IPS-NIHi7 (cell line): ENCODE results near the gene CALD1.

Experiments used
- DNase-seq: peaks from one replicate; pipeline ENCODE4 v3.0.0; 2012; ENCODE audit warnings: mixed read lengths; ENCODE audit errors: extremely low spot score

Gene CALD1

GRCh38 chr7:134827436-134827835 is 48.0 kb downstream of the CALD1 start:
- DNase-seq: no peak

GRCh38 chr7:134827889-134828288 is 48.5 kb downstream of the CALD1 start:
- DNase-seq: no peak

- no peak for DNase-seq
Observed at GRCh38 chr7:134828361-134828760, 48.9 kb downstream of the CALD1 start.

GRCh38 chr7:134829380-134829986 is 50.0 kb downstream of the CALD1 start:
- DNase-seq: no peak

GRCh38 chr7:134831862-134832261 is 52.4 kb downstream of the CALD1 start:
- DNase-seq: no peak

GRCh38 chr7:134832367-134832766 is 52.9 kb downstream of the CALD1 start:
- no peak for DNase-seq

- no peak for DNase-seq
Observed at GRCh38 chr7:134834689-134835462, 55.4 kb downstream of the CALD1 start.

GRCh38 chr7:134835463-134835823 is 56.0 kb downstream of the CALD1 start:
- DNase-seq: no peak

GRCh38 chr7:134836447-134836846 is 57.0 kb downstream of the CALD1 start:
- DNase-seq: no peak

- no peak for DNase-seq
Observed at GRCh38 chr7:134839298-134839697, 59.9 kb downstream of the CALD1 start.

- no peak for DNase-seq
Observed at GRCh38 chr7:134842062-134842461, 62.6 kb downstream of the CALD1 start.

- DNase-seq: no peak
Observed at GRCh38 chr7:134842886-134843430, 63.5 kb downstream of the CALD1 start.

- DNase-seq: peak; percentile 19
Observed at GRCh38 chr7:134844200-134844599, 64.8 kb downstream of the CALD1 start.

- peak; percentile 34 for DNase-seq
Observed at GRCh38 chr7:134845461-134845860, 66.0 kb downstream of the CALD1 start.

GRCh38 chr7:134847851-134848588 is 68.6 kb downstream of the CALD1 start:
- no peak for DNase-seq

GRCh38 chr7:134850066-134850465 is 70.6 kb downstream of the CALD1 start:
- no peak for DNase-seq

GRCh38 chr7:134851141-134851540 is 71.7 kb downstream of the CALD1 start:
- DNase-seq: no peak

- DNase-seq: no peak
Observed at GRCh38 chr7:134852625-134853024, 73.2 kb downstream of the CALD1 start.

GRCh38 chr7:134854816-134855215 is 75.4 kb downstream of the CALD1 start:
- DNase-seq: no peak

GRCh38 chr7:134855442-134855841 is 76.0 kb downstream of the CALD1 start:
- DNase-seq: no peak

- peak; percentile 26 for DNase-seq
Observed at GRCh38 chr7:134856091-134856490, 76.7 kb downstream of the CALD1 start.

GRCh38 chr7:134856691-134857090 is 77.3 kb downstream of the CALD1 start:
- DNase-seq: no peak

GRCh38 chr7:134857958-134858357 is 78.5 kb downstream of the CALD1 start:
- DNase-seq: no peak
